Lower lobe of right lung (tissue), 2 donors: ENCODE measurements around the gene VPS37C. TPM values are rescaled to one million over a fixed set of nuclear protein-coding genes. Genes with fewer than 3 reads are reported as not detected.
A peak's percentile ranks its signal among the peaks of the same experiment; 100 is the strongest.
"Not testable (repeated sequence)": the region's sequence is repeated elsewhere in the genome, so short reads cannot be mapped to it uniquely, and the experiment has no call there.

ENCODE experiments used
- ATAC-seq, 2 donors: fragments of 200-7000 bp; cut with Tn5 transposase; one replicate each; pipeline ENCODE4 v1.9.1; 2020 to 2022; ENCODE audit warnings: mild to moderate bottlenecking in 2 of 2, moderate library complexity in 2 of 2
- DNase-seq: peaks from one replicate; pipeline ENCODE4 v3.0.0-alpha.2; 2020
- H3K27ac ChIP-seq: fragments of 200-600 bp; one replicate; pipeline ENCODE4 v1.8.0; 2022
- H3K27me3 ChIP-seq: fragments of 200-600 bp; one replicate; pipeline ENCODE4 v1.8.0; 2022; ENCODE audit warnings: low read depth
- H3K36me3 ChIP-seq: fragments of 200-600 bp; one replicate; pipeline ENCODE4 v1.8.0; 2022; ENCODE audit warnings: mild to moderate bottlenecking
- H3K4me1 ChIP-seq: fragments of 200-600 bp; one replicate; pipeline ENCODE4 v1.8.0; 2022
- H3K4me3 ChIP-seq: fragments of 200-600 bp; one replicate; pipeline ENCODE4 v1.8.0; 2022; ENCODE audit warnings: mild to moderate bottlenecking
- H3K9me3 ChIP-seq: fragments of 200-600 bp; one replicate; pipeline ENCODE4 v1.8.0; 2022
- CTCF ChIP-seq: fragments of 200-600 bp; IDR thresholded peaks from one replicate; pipeline ENCODE4 v1.8.0; 2022; ENCODE audit warnings: antibody characterized with exemption, mild to moderate bottlenecking
- intact Hi-C: fragments of 100-400 bp; cut with DNase I; formaldehyde crosslinking; loops from one replicate; pipeline ENCODE4 v1.11.0; 2022
- total RNA-seq: library from RNA; stranded (reverse); fragmentation: NEBNext Ultra II Directional; extraction: Animal tissue kit (Norgen Biotek cat#: 25700); gene quantifications from one replicate; pipeline ENCODE4 v1.2.1, GENCODE V29; 2021
- donor health status: DM: no; HTN: yes; CAD: no; lungs with severe emphysema.

VPS37C gene
- total RNA-seq, 1 donor from 2014 or later, result 39.7 TPM

GRCh38 chr11:61181489-61181888, 20.3 kb upstream of the VPS37C start:
- Histone ChIP-seq H3K9me3 (no peaks in the 10 kb centered on the region), H3K27ac (no peak overlapping the region), H3K27me3 (no peaks in the 10 kb centered on the region), H3K4me1 (no peaks in the 10 kb centered on the region), H3K4me3 (no peak overlapping the region), H3K36me3 (no peaks in the 10 kb centered on the region)
- intact Hi-C loops, result no loop called here
- ATAC-seq (no peak), DNase-seq (no peak)
- no peak for TF ChIP-seq CTCF

DNA sequence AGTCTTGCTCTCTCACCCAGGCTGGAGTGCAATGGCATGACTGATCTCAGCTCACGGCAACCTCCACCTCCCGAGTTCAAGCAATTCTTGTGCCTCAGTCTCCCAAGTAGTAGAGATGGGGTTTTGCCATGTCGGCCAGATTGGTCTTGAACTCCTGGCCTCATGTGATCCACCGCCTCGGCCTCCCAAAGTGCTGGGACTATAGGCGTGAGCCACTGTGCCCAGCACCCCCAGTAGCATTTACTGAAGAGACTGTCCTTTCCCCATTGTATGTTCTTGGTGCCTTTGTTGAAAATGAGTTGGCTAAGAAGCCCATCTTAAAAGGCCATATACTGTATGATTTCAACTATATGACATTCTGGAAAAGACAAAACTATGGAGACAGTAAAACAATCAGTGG, 19.0 kb upstream of the VPS37C start:
- H3K36me3 ChIP-seq, H3K27ac ChIP-seq, H3K4me3 ChIP-seq, DNase-seq, intact Hi-C loops, H3K9me3 ChIP-seq, H3K4me1 ChIP-seq, ATAC-seq, H3K27me3 ChIP-seq: not testable (repeated sequence)

GRCh38 chr11:61176446-61176845, 15.2 kb upstream of the VPS37C start:
- ATAC-seq (no peak), DNase-seq (no peak)
- H3K4me1 ChIP-seq, result peaks cover 13% of the 10 kb centered on the region
- H3K36me3 ChIP-seq, result no peaks in the 10 kb centered on the region
- no peak overlapping the region for H3K4me3 ChIP-seq
- TF ChIP-seq CTCF, result no peak
- H3K27ac ChIP-seq, result no peak overlapping the region
- intact Hi-C loops, result no loop called here
- H3K27me3 ChIP-seq, result no peaks in the 10 kb centered on the region
- peaks cover 4% of the 10 kb centered on the region for H3K9me3 ChIP-seq

DNA sequence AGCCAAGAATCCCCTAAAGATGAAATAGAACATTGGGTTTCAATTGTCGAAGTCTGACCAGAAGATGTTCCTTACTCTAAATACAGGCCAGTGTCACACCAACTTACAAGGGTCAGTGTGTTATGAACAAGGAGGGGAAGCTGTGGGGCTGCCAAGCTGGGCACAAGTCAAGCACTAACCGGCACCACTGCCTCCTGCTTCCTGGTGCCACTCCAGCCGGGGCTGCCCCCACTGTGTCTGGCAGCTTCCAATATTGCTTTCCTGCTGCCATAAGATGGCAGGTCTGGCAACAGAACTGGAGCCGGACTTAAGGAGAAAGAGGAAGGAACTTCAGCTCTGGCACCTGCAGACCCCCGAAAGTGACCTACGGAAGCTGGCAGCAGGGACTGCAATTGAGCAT, 13.7 kb upstream of the VPS37C start:
- H3K9me3 ChIP-seq, result peaks cover 4% of the 10 kb centered on the region
- H3K27me3 ChIP-seq, result no peaks in the 10 kb centered on the region
- peaks cover 14% of the 10 kb centered on the region for H3K4me1 ChIP-seq
- DNase-seq (no peak), ATAC-seq (peak in 1 of 2 donors; percentile 38)
- H3K27ac ChIP-seq, result no peak overlapping the region
- no peak for TF ChIP-seq CTCF
- no peak overlapping the region for H3K4me3 ChIP-seq
- no peaks in the 10 kb centered on the region for H3K36me3 ChIP-seq
- intact Hi-C loops, result no loop called here

GRCh38 chr11:61174273-61174672, 13.0 kb upstream of the VPS37C start:
- no peak for TF ChIP-seq CTCF
- ATAC-seq (no peak), DNase-seq (no peak)
- H3K27me3 ChIP-seq, result no peaks in the 10 kb centered on the region
- H3K27ac ChIP-seq, result no peak overlapping the region
- H3K9me3 ChIP-seq, result peaks cover 4% of the 10 kb centered on the region
- H3K36me3 ChIP-seq, result no peaks in the 10 kb centered on the region
- peaks cover 14% of the 10 kb centered on the region for H3K4me1 ChIP-seq
- no peak overlapping the region for H3K4me3 ChIP-seq
- intact Hi-C loops, result no loop called here

- ATAC-seq (no peak), DNase-seq (no peak)
- peaks cover 14% of the 10 kb centered on the region for H3K4me1 ChIP-seq
- no peak for TF ChIP-seq CTCF
- H3K4me3 ChIP-seq, result no peak overlapping the region
- no peaks in the 10 kb centered on the region for H3K36me3 ChIP-seq
- H3K27me3 ChIP-seq, result no peaks in the 10 kb centered on the region
- peaks cover 4% of the 10 kb centered on the region for H3K9me3 ChIP-seq
- intact Hi-C loops, result no loop called here
- H3K27ac ChIP-seq, result no peak overlapping the region
These were observed 12.2 kb upstream of the VPS37C start for GRCh38 chr11:61173456-61173855.
